ENCODE measurements around the gene SYT1.

SYT1 gene

DNA sequence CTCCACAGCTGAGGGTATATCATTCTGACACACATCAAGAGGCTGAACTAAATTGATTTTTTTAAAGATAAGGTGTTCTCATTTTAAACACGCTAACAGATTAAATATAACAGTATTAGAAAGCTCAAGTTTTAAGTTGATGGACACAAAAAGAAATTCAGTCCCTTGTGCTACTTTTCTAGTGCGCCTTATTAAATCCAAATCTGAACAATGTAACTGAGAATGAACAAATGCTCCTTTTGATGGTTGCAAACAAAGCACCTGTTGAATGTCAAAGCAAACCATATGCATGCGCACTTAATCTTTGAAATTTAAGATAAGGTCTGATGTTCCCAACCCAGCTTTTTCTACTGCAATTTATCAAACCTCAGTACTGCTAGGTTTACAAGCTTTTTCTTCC, 424.3 kb downstream of the SYT1 start:
- Histone ChIP-seq H3K27me3 (replicated peaks) (no peaks in the 10 kb centered on the region), H3K4me3 (ENCODE audit: low read depth, low read length) (no peak overlapping the region), H3K27ac (no peak overlapping the region), H3K36me3 (replicated peaks) (no peaks in the 10 kb centered on the region)
- no peak for DNase-seq
- TF ChIP-seq, protein P1, sequence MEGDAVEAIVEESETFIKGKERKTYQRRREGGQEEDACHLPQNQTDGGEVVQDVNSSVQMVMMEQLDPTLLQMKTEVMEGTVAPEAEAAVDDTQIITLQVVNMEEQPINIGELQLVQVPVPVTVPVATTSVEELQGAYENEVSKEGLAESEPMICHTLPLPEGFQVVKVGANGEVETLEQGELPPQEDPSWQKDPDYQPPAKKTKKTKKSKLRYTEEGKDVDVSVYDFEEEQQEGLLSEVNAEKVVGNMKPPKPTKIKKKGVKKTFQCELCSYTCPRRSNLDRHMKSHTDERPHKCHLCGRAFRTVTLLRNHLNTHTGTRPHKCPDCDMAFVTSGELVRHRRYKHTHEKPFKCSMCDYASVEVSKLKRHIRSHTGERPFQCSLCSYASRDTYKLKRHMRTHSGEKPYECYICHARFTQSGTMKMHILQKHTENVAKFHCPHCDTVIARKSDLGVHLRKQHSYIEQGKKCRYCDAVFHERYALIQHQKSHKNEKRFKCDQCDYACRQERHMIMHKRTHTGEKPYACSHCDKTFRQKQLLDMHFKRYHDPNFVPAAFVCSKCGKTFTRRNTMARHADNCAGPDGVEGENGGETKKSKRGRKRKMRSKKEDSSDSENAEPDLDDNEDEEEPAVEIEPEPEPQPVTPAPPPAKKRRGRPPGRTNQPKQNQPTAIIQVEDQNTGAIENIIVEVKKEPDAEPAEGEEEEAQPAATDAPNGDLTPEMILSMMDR (IDR thresholded peaks at IDR 0.05; ENCODE audit: low read depth, low read length, missing control alignments): no peak
- in situ Hi-C loops (cut with HindIII; ENCODE audit: low pct_ligation_motif_present, low sequenced_read_pairs): no loop called here

DNA sequence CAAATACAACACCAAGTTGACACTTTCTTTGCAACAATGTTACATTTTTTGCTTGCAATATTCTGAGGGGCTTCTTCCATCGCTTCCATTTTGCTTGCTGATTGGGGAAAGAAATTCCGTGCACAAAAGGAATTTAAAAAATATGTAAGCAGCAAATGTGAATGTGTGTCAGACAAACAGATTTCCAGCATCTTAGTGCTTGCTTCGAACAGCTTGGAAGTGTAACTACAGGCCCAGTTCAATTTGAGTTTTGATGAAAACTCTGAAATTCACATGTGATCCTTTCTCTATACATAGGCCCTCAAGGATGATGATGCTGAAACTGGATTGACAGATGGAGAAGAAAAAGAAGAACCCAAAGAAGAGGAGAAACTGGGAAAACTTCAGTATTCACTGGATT, 427.1 kb downstream of the SYT1 start:
- no peak overlapping the region for H3K27ac ChIP-seq

DNA sequence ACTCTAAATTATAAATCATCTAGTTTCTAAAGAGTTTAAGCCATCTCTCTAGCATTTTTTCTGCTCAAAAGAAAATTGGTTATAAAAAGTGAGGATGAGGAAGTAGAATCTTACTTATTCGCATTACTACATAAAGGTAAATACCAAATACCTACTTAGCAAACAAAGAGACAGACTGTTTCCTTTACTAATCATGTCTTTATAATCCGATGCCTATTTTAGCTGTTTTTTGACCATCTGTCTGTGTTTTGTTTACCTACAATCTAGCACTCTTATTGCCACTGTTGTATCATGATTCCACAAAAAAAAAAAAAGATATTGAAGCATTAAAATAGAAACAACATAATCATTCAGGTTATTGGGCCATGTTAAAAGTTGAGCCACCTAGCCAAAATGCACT, 430.0 kb downstream of the SYT1 start:
- H3K4me3 ChIP-seq (ENCODE audit: low read depth, low read length): no peak overlapping the region
- in situ Hi-C loops (cut with HindIII; ENCODE audit: low pct_ligation_motif_present, low sequenced_read_pairs): no loop called here
- H3K36me3 ChIP-seq (replicated peaks): no peaks in the 10 kb centered on the region
- TF ChIP-seq, protein P1 (IDR thresholded peaks at IDR 0.05; ENCODE audit: low read depth, low read length, missing control alignments): no peak
- no peak for DNase-seq
- H3K27me3 ChIP-seq (replicated peaks): no peaks in the 10 kb centered on the region
- no peak overlapping the region for H3K27ac ChIP-seq

More for the DNA sequence above, 427.1 kb downstream of the SYT1 start:
- TF ChIP-seq, protein P1 (IDR thresholded peaks at IDR 0.05; ENCODE audit: low read depth, low read length, missing control alignments): no peak
- in situ Hi-C loops (cut with HindIII; ENCODE audit: low pct_ligation_motif_present, low sequenced_read_pairs): no loop called here
- Histone ChIP-seq H3K4me3 (ENCODE audit: low read depth, low read length) (no peak overlapping the region), H3K36me3 (replicated peaks) (no peaks in the 10 kb centered on the region), H3K27me3 (replicated peaks) (no peaks in the 10 kb centered on the region)
- DNase-seq: no peak

DNA sequence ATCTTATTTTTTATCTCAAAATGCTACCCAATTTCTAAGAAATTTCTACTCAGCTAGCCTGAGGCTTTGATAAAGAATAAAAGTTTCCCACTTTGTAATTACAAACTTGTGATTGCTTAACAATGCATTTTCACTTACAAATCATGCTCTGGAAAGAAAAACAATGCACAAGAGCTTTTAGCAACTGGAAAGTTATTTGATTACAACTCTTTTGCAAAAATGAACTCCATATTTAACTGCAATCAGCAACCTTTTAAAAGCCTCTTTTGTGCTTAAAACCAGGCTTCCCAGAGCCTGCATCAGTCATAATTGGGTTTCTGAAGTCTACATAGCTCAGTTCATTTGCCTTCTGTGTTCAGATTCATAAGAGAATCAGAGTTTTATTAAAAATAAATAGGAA, 431.0 kb downstream of the SYT1 start:
- H3K27ac ChIP-seq: no peak overlapping the region
- in situ Hi-C loops (cut with HindIII; ENCODE audit: low pct_ligation_motif_present, low sequenced_read_pairs): no loop called here
- no peak overlapping the region for H3K4me3 ChIP-seq (ENCODE audit: low read depth, low read length)
- no peaks in the 10 kb centered on the region for H3K36me3 ChIP-seq (replicated peaks)
- TF ChIP-seq, protein P1 (IDR thresholded peaks at IDR 0.05; ENCODE audit: low read depth, low read length, missing control alignments): no peak
- DNase-seq: no peak
- no peaks in the 10 kb centered on the region for H3K27me3 ChIP-seq (replicated peaks)

DNA sequence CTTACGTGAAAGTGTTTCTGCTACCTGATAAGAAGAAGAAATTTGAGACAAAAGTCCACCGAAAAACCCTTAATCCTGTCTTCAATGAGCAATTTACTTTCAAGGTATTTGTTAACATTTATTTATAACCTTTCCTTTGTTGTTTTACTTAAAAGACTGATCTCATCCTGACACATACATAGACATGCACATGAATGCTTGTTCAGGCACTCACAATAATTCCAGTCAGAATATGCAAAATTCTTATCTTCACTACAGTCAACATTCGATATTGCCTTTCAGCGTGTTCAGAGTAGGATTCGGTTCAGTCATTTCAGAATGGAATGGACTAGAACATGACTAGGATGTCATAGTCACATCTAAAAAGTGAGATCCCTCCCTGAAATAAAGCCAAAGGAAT, 431.6 kb downstream of the SYT1 start:
- Histone ChIP-seq H3K36me3 (replicated peaks) (no peaks in the 10 kb centered on the region), H3K27me3 (replicated peaks) (no peaks in the 10 kb centered on the region), H3K4me3 (ENCODE audit: low read depth, low read length) (no peak overlapping the region), H3K27ac (no peak overlapping the region)
- DNase-seq: no peak
- TF ChIP-seq, protein P1 (IDR thresholded peaks at IDR 0.05; ENCODE audit: low read depth, low read length, missing control alignments): no peak
- in situ Hi-C loops (cut with HindIII; ENCODE audit: low pct_ligation_motif_present, low sequenced_read_pairs): no loop called here

DNA sequence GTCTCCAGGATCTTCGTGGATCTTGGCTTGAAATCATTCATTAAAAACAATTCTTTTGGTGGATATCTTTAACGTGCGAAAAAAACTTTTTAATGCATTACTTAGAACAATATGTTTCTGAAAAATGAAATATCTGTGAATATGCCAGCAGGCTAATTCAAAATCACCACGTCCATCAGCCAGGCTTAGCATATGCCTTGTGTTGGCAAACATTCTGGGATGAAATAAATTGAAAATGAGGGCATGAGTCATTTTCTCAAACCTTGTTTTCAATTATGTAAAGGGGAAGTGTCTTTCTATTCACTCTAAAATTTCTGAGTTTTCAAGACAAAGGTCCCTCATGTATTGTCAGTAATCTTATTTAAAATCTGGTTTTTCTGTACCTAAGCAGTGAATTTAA, 432.3 kb downstream of the SYT1 start:
- TF ChIP-seq, protein P1 (IDR thresholded peaks at IDR 0.05; ENCODE audit: low read depth, low read length, missing control alignments): no peak
- Histone ChIP-seq H3K27ac (no peak overlapping the region), H3K4me3 (ENCODE audit: low read depth, low read length) (no peak overlapping the region), H3K27me3 (replicated peaks) (no peaks in the 10 kb centered on the region), H3K36me3 (replicated peaks) (no peaks in the 10 kb centered on the region)
- in situ Hi-C loops (cut with HindIII; ENCODE audit: low pct_ligation_motif_present, low sequenced_read_pairs): no loop called here
- DNase-seq: no peak
